H1 (cell line): ENCODE measurements around the gene RARA. TPM values are rescaled to one million over a fixed set of nuclear protein-coding genes. Genes with fewer than 3 reads are reported as not detected.

ENCODE experiments used
- EP300 ChIP-seq, 2 experiments: IDR thresholded peaks; 1 replicate in 1 of 2; 2 replicates in 1 of 2; pipeline ENCODE4 v1.6.1; 2011 to 2012; ENCODE audit warnings: low read depth in 2 of 2, low read length in 2 of 2, mild to moderate bottlenecking in 2 of 2, borderline replicate concordance in 1 of 2, inconsistent platforms in 1 of 2, moderate library complexity in 1 of 2
- polyA plus RNA-seq, 7 experiments: library from polyadenylated mRNA; depleted of rRNA in 3 of 7; stranded (reverse) in 5 of 7; unstranded in 2 of 7; fragments of >200 nt in 5 of 7; fragments of 200-250 nt in 2 of 7; gene quantifications; 1 replicate in 5 of 7; 2 replicates in 1 of 7; 4 replicates in 1 of 7; pipeline versions ENCODE4 v1.2.1 to v1.2.3, GENCODE V29; 2011 to 2013; ENCODE audit warnings: missing spikeins in 2 of 7, mixed read lengths in 2 of 7
- total RNA-seq: library from RNA; stranded (reverse); fragmentation: NEBNext Ultra II Directional; extraction: Animal tissue kit (Norgen Biotek cat#: 25700); gene quantifications from 2 replicates; pipeline ENCODE4 v1.2.1, GENCODE V29; 2021

The RARA gene
- total and polyA plus RNA-seq, 2 of the 8 experiments (the other 6 are each of a cell fraction or from before 2014, with no cell fraction given) = 4.4 to 16.5 TPM

DNA sequence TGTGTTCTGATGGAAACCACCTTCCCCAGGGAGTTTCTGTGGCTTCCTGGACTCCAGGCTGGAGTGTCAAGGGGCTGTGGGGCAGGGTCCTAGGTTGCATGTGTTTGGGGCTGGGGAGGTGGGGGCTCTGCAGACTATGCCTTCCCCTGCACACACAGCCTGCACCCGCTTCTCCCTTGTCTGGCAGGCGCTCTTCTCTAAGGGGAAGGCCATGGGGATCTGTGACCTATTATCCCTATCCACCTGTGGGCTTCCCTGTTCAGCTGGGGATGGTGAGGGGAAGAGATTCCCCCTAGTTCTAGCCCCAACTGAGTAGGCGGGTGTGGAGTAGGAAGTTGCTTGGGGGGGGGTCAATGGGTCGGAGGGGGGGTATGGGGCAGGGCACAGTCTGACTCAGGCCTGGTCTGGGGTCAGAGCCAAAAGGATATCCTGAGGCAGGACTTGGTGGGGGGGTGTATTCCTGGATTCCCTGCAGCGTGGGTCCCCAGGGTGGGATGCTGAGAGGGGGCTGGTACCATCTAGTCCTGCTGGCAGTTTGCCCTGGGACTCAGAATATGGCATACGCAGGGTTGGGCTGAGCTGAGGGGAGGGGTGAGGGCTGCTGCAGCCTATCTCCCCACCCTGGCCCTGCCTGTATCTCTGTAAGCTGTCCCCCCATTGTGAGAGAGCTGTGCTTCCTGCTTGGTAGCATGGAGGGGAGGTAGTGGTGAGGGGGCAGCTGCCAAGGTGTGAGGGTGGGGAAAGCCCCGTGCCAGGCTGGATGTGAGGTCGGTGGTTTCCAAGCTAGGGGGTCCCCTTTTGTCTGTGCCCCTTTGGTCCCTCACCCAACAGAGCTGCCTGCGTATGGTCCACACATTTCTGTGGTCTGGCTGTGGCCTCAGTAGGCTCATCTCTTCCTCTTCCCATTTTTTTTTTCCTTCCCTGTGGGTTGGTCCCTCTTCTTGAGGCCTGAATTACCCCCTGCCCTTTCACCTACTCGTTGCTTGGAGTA, 14.7 kb downstream of the RARA start (continued):
- no peak for TF ChIP-seq EP300 (IDR thresholded peaks at IDR 0.05; ENCODE audit: borderline replicate concordance in 1 of 2, low read depth in 2 of 2, low read length in 2 of 2)
